Testis (tissue), 2 donors: ENCODE measurements around the gene NAALADL1.

Experiments
- CTCF ChIP-seq, 3 experiments: fragments of 450-650 bp in 2 of 3; fragments of 200-600 bp in 1 of 3; sonication (generic) in 1 of 3; IDR thresholded peaks; one replicate each; pipeline ENCODE4 v1.5.1; 2016 to 2019; ENCODE audit warnings: antibody characterized with exemption in 3 of 3, mild to moderate bottlenecking in 2 of 3, moderate library complexity in 1 of 3
- POLR2A ChIP-seq: fragments of 450-650 bp; IDR thresholded peaks from one replicate; pipeline ENCODE4 v1.6.1; 2017; ENCODE audit warnings: antibody characterized with exemption, mild to moderate bottlenecking, moderate library complexity

DNA sequence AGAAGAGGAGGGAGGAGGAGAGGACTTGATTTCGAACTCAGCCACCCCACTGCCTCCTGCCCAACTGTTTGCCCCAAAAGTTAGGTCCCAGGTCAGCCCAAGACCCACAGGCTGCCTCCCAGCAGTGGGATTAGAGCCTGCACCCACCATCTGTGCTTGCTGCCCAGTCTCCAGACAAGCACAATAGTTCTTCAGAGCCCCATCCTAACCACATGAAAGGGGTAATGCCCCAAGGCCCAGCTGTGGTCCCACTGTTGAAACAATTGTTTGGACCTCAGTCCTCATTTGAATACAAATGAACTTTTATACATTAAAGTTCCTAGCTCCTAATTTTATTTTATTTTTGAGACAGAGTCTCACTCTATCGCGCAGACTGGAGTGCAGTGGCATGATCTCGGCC, 32.3 kb upstream of the NAALADL1 start:
- TF ChIP-seq CTCF (IDR thresholded peaks at IDR 0.05) (no peak), POLR2A (no peak)
